SK-N-DZ (cell line): ENCODE measurements around the gene PSMC4.
"Not testable (repeated sequence)": the region's sequence is repeated elsewhere in the genome, so short reads cannot be mapped to it uniquely, and the experiment has no call there.

Experiments used
- DNase-seq: peaks from one replicate; pipeline ENCODE4 v3.0.0-alpha.2; 2015; ENCODE audit warnings: low spot score

Gene PSMC4

DNA sequence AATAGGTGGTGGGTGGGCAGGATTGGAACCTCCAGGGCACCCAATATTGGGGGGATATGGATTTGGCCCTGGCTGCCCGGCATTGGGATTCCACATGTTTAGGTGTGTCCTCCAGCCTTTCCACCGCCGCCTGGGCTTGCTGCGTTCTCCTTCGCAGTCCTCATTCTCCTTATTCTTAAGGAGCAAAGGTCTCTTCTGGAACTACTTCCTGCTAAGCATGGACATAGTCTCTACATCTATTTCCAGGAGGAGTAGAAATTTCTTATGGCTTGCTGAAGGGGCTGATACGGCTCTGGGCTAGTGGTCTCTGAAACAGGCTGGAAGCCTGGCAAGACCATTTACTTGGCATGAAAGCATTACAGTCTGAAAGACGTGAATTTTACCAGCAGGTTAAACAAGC, 27.4 kb upstream of the PSMC4 start:
- no peak for DNase-seq

DNA sequence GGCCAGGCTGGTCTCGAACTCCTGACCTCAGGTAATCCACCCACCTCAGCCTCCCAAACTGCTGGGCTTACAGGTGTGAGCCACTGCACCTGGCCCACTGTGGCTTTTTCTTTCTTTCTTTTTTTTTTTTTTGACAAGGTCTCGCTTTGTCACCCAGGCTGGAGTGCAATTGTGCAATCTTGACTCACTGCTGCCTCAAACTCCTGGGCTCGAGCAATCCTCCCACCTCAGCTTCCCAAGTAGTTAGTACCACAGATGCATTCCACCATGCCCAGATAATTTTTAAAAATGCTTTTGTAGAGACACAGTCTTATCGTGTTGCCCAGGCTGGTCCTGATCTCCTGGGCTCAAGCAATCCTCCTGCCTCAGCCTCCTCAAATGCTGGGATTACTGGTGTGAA, 24.4 kb upstream of the PSMC4 start:
- DNase-seq: no peak

DNA sequence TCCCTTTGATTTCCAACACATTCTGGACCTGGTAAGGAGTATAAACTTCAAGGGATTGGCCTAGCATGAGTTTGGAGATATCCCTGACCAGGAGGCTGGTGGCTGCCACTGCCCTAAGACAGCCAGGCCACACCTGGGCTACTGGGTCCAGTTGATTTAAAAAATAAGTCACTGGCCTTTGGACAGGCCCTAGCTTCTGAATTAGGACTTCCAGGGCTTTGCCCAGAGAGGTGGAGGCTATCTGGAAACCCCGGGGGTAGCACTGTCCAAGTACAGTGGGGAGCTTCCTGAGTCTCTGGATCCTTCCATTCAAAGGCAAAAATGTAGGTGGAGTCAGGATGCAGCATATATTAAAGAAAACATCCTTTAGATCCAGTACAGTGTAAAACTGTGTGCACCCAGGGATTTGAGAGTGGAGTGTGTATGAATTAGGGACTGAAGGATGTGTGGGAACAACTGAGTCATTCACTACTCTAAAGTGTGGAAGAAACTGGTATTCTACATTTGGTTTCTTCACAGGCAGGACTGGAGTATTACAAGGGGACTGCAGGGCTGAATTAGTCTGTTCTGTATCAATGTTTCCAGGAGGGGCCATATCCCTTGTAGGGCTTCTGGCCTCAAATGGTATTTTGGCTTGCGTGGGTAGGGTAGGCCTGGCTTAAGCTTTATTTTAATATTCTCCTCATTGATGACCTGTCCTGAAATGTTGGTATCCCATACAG, 21.8 kb upstream of the PSMC4 start:
- no peak for DNase-seq

DNA sequence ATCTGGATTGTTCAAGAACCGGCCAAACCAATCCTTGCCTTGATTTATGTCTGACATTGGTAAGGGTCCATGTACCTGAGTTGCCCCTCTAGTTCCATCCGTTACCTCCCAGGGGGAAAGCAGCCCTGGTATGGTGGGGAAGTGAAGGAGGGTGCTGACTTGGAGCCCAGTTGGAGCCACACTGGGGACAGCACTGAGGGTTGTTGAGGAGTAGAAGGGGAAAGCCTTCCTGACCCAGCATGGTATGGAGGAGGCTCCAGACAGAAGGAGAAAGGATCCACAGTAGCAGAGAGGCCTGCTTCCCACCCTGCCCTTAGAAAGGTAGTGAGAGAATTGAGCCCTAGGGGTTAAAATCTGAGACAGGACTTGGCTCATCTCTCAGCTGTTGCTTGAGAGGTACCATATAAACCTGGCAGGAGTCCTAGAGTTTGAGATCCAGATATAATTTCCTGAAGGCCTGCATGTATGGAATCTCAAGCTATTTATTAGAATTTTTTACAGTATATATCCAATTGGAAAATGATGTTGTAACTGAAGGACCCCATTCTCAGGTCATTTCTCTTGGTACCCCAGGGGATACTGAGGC, 19.8 kb upstream of the PSMC4 start:
- DNase-seq: no peak

DNA sequence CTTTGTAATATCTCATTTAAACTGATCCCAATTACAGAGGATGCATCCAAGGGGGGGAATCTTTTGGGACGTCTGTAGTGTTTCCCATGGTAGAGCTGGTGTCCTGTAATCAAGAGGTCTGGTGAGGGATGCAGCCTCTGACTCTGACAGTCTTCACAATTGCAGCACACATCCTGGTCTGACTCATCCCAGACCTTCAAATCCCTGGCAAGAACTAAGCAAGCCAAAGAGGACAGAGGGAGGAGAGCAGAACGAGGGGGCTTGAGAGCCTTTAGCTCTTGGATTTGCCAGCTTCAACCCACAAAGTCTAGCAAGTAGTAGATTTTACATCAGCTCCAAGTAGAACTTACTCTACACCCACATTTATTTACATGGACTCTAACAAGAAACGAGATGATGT, 19.3 kb upstream of the PSMC4 start:
- DNase-seq: no peak

DNA sequence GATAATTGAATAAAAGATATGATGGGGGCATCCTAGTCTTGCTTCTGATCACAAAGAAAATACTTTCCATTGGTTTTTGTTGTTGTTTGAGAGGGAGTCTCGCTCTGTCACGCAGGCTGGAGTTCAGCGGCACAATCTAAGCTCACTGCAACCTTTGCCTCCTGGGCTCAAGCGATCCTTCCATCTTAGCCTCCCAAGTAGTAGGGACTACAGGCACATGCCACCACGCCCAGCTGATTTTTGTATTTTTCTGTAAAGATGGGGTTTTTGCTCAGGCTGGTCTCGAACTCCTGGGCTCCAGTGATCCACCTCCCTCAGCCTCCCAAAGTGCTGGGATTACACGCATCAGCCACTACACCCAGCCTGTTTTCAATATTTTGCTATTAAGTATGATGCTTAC, 17.1 kb upstream of the PSMC4 start:
- DNase-seq: no peak

DNA sequence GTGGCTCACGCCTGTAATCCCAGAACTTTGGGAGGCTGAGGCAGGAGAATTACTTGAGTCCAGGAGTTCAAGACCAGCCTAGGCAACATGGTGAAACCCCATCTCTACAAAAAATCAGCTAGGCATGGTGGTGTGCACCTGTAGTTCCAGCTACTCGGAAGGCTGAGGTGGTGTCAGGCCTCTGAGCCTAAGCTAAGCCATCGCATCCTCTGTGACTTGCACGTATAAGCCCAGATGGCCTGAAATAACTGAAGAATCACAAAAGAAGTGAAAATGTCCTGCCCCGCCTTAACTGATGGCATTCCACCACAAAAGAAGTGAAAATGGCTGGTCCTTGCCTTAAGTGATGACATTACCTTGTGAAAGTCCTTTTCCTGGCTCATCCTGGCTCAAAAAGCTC, 13.1 kb upstream of the PSMC4 start:
- DNase-seq: not testable (repeated sequence)

DNA sequence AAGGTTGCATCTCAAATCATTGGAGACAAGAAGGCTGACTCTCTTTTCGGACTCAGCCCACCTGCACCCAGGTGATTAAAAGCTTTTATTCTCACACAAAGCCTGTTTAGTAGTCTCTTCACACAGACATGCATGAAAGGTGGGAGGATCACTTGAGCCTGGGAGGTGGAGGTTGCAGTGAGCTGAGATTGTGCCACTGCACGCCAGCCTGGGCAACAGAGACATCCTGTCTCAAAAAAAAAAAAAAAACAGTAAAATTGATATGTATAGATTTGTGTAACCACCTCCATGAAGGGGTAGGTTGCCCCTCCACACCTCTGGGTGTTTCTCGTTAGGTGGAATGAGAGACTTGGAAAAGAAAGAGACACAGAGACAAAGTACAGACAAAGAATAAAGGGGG, 12.0 kb upstream of the PSMC4 start:
- not testable (repeated sequence) for DNase-seq

DNA sequence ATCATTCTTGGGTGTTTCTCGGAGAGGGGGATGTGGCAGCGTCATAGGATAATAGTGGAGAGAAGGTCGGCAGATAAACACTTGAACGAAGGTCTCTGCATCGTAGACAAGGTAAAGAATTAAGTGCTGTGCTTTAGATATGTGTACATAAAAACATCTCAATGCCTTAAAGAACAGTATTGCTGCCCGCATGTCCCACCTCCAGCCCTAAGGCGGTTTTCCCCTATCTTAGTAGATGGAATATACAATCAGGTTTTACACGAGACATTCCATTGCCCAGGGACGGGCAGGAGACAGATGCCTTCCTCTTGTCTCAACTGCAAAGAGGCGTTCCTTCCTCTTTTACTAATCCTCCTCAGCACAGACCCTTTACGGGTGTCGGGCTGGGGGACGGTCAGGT, 11.6 kb upstream of the PSMC4 start:
- not testable (repeated sequence) for DNase-seq

DNA sequence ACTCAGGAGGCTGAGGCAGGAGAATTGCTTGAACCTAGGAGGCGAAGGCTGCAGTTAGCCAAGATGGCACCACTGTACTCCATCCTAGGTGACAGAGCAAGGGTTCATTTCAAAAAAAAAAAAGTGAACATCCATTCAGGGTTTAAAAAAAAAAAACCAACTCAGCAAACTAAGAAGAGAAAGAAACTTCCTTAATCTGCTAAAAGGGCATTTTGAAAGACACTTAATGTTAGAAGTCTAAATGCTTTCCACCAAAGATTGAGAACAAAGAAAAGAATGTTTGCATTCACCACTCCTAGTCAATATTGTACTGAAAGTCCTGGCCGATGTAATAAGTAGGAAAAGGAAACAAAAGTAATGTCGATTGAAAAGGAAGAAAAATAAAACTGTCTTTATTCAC, 7.1 kb upstream of the PSMC4 start:
- DNase-seq: no peak

DNA sequence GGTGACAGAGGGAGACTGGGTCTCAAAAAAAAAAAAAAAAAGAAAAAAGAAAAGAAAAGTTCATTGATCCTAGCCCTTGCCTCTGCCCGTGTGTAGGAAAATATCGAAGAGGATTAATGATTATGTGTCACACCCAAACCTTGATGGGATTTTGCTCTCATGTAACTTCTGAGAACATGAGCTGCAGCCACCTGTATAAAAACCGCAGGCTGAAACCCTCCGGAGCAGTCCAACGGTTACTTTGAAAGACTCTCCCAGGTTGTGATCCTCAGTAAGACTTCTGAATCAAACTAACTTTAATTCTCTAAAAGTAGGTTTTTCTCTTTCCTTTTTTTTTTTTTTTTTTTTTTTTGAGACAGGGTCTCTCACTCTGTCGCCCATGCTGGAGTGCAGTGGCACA, 4.3 kb upstream of the PSMC4 start:
- no peak for DNase-seq

DNA sequence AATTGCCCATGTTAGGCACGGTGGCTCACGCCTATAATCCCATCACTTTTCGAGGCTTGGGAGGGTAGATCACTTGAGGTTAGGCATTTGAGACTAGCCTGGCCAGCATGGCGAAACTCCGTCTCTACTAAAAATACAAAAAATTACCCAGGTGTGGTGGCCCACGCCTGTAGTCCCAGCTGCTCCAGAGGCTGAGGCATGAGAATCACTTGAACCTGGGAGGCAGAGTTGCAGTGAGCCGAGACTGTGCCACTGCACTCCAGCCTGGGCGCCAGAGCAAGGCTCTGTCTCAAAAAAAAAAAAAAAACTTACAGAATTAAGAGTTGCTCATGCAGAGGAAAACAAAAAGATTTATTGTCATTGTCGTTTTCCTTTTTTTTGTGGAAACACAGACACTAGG, 3.4 kb upstream of the PSMC4 start:
- no peak for DNase-seq

DNA sequence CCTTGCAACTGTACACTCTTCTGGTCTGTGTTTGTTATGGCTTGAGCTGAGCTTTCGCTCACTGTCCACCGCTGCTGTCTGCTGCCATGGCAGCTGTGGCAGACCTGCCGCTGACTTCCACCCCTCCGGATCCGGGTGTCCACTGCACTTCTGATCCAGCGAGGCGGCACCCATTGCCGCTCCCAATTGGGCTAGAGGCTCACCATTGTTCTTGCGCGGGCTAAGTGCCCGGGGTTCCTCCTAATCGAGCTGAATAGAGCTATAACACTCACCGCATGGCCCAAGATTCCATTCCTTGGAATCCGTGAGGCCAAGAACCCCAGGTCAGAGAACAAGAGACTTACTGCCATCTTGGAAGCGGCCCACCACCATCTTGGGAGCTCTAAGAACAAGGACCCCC, 2.2 kb upstream of the PSMC4 start:
- no peak for DNase-seq

DNA sequence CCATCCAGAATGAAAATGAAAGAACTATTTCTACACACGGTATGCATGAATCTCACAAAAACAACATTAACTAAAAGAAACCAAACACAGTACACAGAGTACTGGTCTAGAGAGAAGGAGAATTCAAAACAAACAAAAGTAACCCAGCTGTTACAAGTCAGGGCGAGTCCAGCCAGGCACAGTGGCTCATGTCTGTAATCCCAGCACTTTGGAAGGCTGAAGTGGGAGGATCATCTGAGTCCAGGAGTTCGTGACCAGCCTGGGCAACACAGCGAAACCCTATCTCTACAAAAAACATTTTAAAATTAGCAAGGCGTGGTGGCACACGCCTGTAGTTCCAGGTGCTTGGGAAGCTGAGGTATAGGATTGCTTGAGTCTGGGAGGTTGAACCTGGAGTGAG, 1.7 kb upstream of the PSMC4 start:
- no peak for DNase-seq

DNA sequence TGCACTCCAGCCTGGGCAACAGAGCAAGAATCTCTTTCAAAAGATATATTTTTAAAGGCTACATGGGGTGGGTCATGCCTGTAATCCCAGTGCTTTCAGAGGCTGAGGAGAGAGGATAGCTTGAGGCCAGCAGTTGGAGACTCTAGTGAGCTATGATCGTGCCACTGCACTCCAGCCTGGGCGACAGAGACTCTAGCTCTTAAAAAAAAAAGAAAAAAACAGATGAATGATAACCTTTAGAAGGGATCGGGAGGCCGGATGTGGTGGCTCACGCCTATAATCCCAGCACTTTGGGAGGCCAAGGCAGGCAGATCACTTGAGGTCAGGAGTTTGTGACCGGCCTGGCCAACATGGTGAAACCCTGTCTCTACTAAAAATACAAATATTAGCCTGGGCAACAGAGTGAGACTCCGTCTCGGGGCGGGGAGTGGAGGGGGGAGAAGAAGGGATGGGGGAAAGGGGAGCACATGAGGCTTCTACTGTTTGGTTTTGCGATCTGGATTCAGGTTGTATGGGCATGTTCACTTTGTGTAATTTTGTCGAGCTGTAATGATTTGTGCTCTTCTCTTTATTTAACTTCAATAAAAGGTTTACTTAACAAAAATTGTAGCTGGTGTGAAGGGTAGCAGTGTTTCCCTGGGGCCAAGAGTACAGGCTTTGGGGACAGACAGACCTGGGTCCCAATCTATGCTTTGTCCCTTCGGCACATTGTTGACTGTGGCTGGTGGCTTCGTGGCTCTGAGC, 1.1 kb upstream of the PSMC4 start:
- no peak for DNase-seq

DNA sequence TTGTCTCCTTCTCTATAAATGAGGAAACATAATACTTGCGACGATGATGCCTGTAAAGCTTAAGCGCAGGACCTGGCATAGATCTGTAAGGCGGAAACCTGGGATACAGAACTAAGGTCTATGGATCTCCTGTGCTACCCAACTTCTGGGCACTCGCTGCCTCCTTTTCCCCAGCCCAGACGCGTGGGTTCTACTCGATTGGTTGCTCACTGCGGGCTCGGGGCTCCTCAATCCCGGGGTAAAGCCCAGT, 615 bp upstream of the PSMC4 start:
- no peak for DNase-seq

DNA sequence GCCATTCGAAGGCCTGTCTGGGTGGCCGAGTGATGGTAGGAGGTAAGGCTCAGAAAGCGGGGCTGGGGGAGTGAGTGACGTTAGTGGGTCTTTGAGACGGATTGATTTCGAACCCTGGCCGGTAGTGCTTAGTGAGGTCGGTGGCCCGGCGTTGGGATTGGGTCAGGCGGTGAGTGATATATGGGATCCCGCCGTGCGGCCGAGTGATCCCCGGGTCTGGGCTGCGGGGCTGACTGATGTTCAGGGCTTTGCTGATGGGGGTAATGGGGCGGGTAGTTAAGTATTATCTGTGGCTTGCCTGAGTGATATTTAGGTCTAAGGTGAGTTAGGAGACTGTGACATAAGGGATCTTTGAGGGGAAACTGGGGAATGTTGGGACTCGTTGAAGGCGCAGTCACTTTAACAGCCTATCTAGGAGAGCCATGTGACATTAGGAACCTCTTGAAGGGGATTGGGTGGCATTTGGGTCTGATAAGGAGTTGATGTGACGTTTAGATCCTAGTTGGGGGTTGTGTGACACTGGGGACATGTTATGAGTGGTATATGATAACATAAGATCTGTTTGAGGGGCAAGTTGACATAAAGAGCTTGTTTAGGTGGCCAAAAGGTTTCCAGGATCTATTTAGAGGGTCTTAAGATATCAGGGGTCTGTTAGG, 543 bp downstream of the PSMC4 start:
- no peak for DNase-seq

DNA sequence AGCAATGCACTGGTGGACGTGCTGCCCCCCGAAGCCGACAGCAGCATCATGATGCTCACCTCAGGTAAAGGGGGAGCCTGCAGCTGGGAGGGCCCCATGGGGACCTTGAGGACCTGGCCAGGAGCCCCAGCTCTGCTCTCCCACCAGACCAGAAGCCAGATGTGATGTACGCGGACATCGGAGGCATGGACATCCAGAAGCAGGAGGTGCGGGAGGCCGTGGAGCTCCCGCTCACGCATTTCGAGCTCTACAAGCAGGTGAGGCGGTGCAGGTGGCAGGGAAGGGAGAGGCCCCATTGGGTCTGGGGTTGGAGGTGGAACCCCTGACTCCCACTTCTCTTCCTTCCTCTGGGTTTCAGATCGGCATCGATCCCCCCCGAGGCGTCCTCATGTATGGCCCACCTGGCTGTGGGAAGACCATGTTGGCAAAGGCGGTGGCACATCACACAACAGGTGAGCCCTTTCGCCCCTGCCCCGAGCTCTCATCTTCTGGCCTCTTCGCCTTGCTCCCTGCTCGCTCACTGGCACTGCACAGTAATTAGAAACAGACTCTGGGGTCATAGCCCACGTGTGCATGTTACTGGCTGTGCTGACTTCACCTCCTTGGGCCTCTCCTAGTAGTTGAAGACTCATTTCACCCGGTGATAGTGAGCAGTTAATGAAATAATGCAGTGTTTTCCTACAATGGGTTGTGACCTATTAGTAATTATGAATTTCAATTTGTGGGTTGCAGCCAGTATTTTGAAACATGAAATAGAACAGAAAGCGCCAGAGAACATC, 3.6 kb downstream of the PSMC4 start:
- no peak for DNase-seq

DNA sequence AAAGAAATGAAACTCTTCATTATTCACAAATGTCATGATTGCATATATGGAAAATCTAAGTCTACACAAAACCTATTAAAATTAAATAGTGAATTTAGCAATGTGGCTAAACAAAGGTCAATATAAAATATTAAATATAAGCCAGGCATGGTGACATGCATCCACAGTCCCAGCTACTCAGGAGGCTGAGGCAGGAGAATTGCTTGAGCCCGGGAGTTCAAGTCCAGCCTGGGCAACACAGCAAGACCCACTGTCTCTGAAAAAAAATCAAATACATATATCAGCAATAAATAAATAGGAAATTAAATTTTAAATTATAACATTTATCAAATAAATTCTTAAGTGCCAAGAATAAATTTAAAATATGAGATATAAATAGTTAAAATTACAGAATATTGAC, 11.9 kb downstream of the PSMC4 start:
- DNase-seq: no peak

DNA sequence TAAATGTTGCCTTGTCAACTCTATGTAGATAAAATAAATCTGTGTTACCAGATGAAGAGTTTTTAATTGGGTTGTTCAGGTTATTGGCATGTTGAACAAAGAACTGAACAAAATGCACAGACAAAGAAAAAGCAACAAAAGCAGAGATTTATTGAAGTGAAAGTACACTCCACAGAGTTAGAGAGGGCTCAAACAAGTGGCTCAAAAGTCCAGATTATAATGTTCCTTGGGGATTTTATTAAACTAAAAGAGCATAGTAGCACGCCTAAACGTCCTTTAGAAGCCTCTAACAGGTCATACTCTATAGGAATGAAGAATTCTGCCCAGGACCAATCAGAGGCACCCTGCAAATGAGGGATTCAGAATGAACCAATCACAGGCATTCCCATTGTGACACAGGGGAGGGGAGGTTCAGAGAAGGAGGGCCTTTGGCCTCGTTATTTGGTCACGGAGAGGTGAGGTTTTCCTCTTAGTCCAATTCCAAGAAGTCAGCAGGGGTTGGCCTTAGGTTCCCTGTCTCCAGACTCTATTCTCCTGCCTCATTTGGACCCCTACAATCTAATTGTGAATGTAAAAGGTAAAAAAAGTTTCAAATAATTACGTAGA, 12.8 kb downstream of the PSMC4 start:
- no peak for DNase-seq

DNA sequence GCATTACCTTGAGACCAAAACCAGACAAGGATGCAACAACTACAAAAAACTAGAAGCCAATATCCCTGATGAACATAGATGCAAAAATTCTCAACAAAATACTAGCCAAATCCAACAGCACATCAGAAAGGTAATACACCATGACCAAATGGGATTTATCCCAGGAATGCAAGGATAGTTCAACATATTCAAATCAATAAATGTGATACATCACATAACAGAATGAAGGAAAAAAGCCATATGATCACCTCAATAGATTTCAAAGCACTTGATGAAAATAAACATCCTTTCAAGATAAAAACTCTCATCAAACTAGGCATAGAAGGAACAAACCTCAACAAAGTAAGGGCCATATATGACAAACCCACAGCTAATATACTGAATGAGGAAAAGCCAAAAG, 15.7 kb downstream of the PSMC4 start:
- no peak for DNase-seq

DNA sequence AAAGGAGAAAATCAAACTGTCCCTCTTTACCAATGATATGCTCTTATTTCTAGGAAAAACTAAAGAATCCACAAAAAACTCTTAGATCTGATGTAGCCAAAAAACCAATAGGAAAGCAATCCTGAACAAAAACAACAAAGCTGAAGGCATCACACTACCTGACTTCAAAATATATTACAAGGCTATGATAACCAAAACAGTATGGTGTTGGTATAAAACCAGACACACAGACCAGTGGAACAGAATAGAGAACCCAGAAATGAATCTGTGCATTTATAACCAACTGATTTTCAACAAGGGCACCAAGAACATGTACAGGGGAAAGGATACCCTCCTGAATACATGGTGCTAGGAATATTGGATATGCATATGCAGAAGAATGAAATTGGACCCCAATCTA, 16.2 kb downstream of the PSMC4 start:
- no peak for DNase-seq
